A549 (cell line): ENCODE results near the gene SLC38A10. TPM values are rescaled to one million over a fixed set of nuclear protein-coding genes. Genes with fewer than 3 reads are reported as not detected.
"Not testable (repeated sequence)": the region's sequence is repeated elsewhere in the genome, so short reads cannot be mapped to it uniquely, and the experiment has no call there.

Experiments
- ATAC-seq, 2 experiments: fragments of 200-7000 bp in 1 of 2; fragments of >200 bp in 1 of 2; cut with Nextera tagmentation in 1 of 2; cut with Tn5 transposase in 1 of 2; 3 replicates each; pipeline versions ENCODE4 v1.8.0 to v1.9.1; 2018 to 2020; ENCODE audit warnings: mild to moderate bottlenecking in 1 of 2, moderate library complexity in 1 of 2
- CTCF ChIA-PET: fragments of 300-600 bp; sonication (Branson Sonifier 250); formaldehyde crosslinking; extraction: SDS; loops from one replicate; lab custom pipeline; 2021; ENCODE audit warnings: antibody characterized with exemption, inconsistent platforms; lab: Yijun Ruan, JAX
- POLR2A ChIA-PET: fragments of 350-600 bp; formaldehyde crosslinking; extraction: SDS; loops from one replicate; lab custom pipeline; 2021; ENCODE audit warnings: antibody characterized with exemption, inconsistent platforms; lab: Yijun Ruan, JAX
- DNase-seq, 2 experiments: peaks; one replicate each; pipeline versions ENCODE4 v3.0.0 to v3.0.0-alpha.2; 2011 to 2016; ENCODE audit warnings: low read depth in 1 of 2, low spot score in 1 of 2
- FAIRE-seq: peaks from 2 replicates; lab custom pipeline; 2011; peaks lifted over from hg19 to GRCh38; lab: Jason Lieb, UNC
- H3K27ac ChIP-seq, 2 experiments: fragments of >200 bp; sonication (Bioruptor Twin); formaldehyde crosslinking; 3 replicates each; pipeline ENCODE4 v1.5.1; 2016 to 2017
- H3K4me1 ChIP-seq: fragments of >200 bp; sonication (Bioruptor Twin); formaldehyde crosslinking; 3 replicates; pipeline ENCODE4 v1.6.1; 2016
- H3K4me2 ChIP-seq: fragments of >200 bp; sonication (Bioruptor Twin); formaldehyde crosslinking; 3 replicates; pipeline ENCODE4 v1.6.1; 2016
- H3K4me3 ChIP-seq: fragments of >200 bp; sonication (Bioruptor Twin); formaldehyde crosslinking; 3 replicates; pipeline ENCODE4 v1.5.1; 2016
- H3K9me3 ChIP-seq: fragments of >200 bp; sonication (Bioruptor Twin); formaldehyde crosslinking; 3 replicates; pipeline ENCODE4 v1.6.1; 2016
- CBX8 ChIP-seq: fragments of 200-600 bp; sonication (generic); IDR thresholded peaks from 2 replicates; pipeline ENCODE4 v1.6.1; 2016
- CHD2 ChIP-seq: fragments of 150-350 bp; IDR thresholded peaks from 2 replicates; pipeline ENCODE4 v1.6.1; 2014; ENCODE audit warnings: low read length; ENCODE audit not compliant: partially characterized antibody
- CHD4 ChIP-seq: fragments of 200-600 bp; sonication (generic); IDR thresholded peaks from 2 replicates; pipeline ENCODE4 v1.6.1; 2016; ENCODE audit warnings: antibody characterized with exemption, mild to moderate bottlenecking, borderline replicate concordance
- ESRRA ChIP-seq: fragments of 150-350 bp; IDR thresholded peaks from 2 replicates; pipeline ENCODE4 v1.6.1; 2014; ENCODE audit warnings: mild to moderate bottlenecking, low read length, borderline replicate concordance
- FOSL2 ChIP-seq, 2 experiments: fragments of 450-650 bp in 1 of 2; fragments of >200 bp in 1 of 2; sonication (Bioruptor Twin) in 1 of 2; formaldehyde crosslinking; IDR thresholded peaks; 2 replicates each; pipeline versions ENCODE4 v1.5.0 to v1.6.1; 2016 to 2020; ENCODE audit warnings: mild to moderate bottlenecking in 1 of 2, moderate library complexity in 1 of 2
- FOXS1 ChIP-seq: fragments of 250-450 bp; sonication (Bioruptor Pico); IDR thresholded peaks from 2 replicates; pipeline ENCODE4 v1.5.0; 2020; ENCODE audit warnings: mild to moderate bottlenecking, moderate library complexity
- HOXA7 ChIP-seq: fragments of 250-450 bp; sonication (Bioruptor Pico); IDR thresholded peaks from 2 replicates; pipeline ENCODE4 v1.5.0; 2020; ENCODE audit warnings: mild to moderate bottlenecking, moderate library complexity
- JUN ChIP-seq, 2 experiments: fragments of >200 bp; sonication (Bioruptor Twin); formaldehyde crosslinking; IDR thresholded peaks; 2 replicates in 1 of 2; 3 replicates in 1 of 2; pipeline ENCODE4 v1.6.1; 2016 to 2017
- KDM1A ChIP-seq: fragments of 200-600 bp; sonication (generic); IDR thresholded peaks from 2 replicates; pipeline ENCODE4 v1.6.1; 2016; ENCODE audit warnings: low read depth, mild to moderate bottlenecking
- MYC ChIP-seq: IDR thresholded peaks from 2 replicates; pipeline ENCODE4 v1.6.1; 2012; ENCODE audit warnings: mild to moderate bottlenecking, inconsistent platforms, low read length, improper control_type of control experiment, borderline replicate concordance
- NFE2L2 ChIP-seq: fragments of 150-350 bp; conservative IDR thresholded peaks from 2 replicates; pipeline ENCODE4 v1.6.1; 2014; ENCODE audit warnings: low read length
- NPAS2 ChIP-seq: fragments of 250-450 bp; sonication (Bioruptor Pico); IDR thresholded peaks from 2 replicates; pipeline ENCODE4 v1.8.0; 2022; ENCODE audit warnings: mild to moderate bottlenecking, moderate library complexity, borderline replicate concordance
- NR3C1 ChIP-seq: fragments of >200 bp; sonication (Bioruptor Twin); formaldehyde crosslinking; IDR thresholded peaks from 3 replicates; pipeline ENCODE4 v1.6.1; 2017
- RNF2 ChIP-seq: fragments of 200-600 bp; sonication (generic); IDR thresholded peaks from 2 replicates; pipeline ENCODE4 v1.6.1; 2016; ENCODE audit warnings: low read depth, mild to moderate bottlenecking, antibody characterized with exemption, moderate library complexity, borderline replicate concordance
- SMC3 ChIP-seq: fragments of >200 bp; sonication (Bioruptor Twin); formaldehyde crosslinking; IDR thresholded peaks from 3 replicates; pipeline ENCODE4 v1.6.1; 2018; ENCODE audit warnings: inconsistent platforms
- SREBF2 ChIP-seq: fragments of 450-650 bp; IDR thresholded peaks from 2 replicates; pipeline ENCODE4 v1.6.1; 2014; ENCODE audit warnings: mild to moderate bottlenecking, moderate library complexity
- TP53 ChIP-seq: fragments of 250-450 bp; sonication (Bioruptor Pico); IDR thresholded peaks from 2 replicates; pipeline ENCODE4 v1.5.0; 2021; ENCODE audit warnings: mild to moderate bottlenecking, moderate library complexity
- ZC3H11A ChIP-seq: fragments of 450-650 bp; IDR thresholded peaks from 2 replicates; pipeline ENCODE4 v1.6.1; 2014; ENCODE audit warnings: antibody characterized with exemption, mild to moderate bottlenecking
- ZNF302 ChIP-seq: fragments of 250-450 bp; sonication (Bioruptor Pico); IDR thresholded peaks from 2 replicates; pipeline ENCODE4 v1.9.0; 2021; ENCODE audit warnings: inconsistent platforms, mild to moderate bottlenecking, moderate library complexity
- WGBS: methylation state at CpG from one replicate; pipeline ENCODE4 v1.1.6; 2017; ENCODE audit errors: missing lambda C conversion rate; 5-methylcytosine and 5-hydroxymethylcytosine counted together
- polyA plus RNA-seq, 4 experiments: library from polyadenylated mRNA; depleted of rRNA in 3 of 4; stranded (reverse); fragments of >200 nt; fragmentation: RNase III in 1 of 4; extraction: RNeasy Plus Mini Kit Qiagen cat#74134 plus additional on column Dnase treatment in 1 of 4; gene quantifications; 2 replicates in 3 of 4; 3 replicates in 1 of 4; pipeline ENCODE4 v1.2.3, GENCODE V29; 2011 to 2017
- TF ChIP-seq, protein P1 (sequence below): IDR thresholded peaks from 2 replicates; pipeline ENCODE4 v1.6.1; 2012
- TF ChIP-seq, protein P2 (sequence below): fragments of >200 bp; sonication (Bioruptor Twin); formaldehyde crosslinking; IDR thresholded peaks from 3 replicates; pipeline ENCODE4 v1.6.1; 2016
- TF ChIP-seq, protein P3 (sequence below): IDR thresholded peaks from 2 replicates; pipeline ENCODE4 v1.6.1; 2012
- TF ChIP-seq, protein P4 (sequence below): fragments of 450-650 bp; IDR thresholded peaks from 2 replicates; pipeline ENCODE4 v1.6.1; 2014; ENCODE audit warnings: antibody characterized with exemption
- TF ChIP-seq, protein P5 (sequence below): fragments of >200 bp; sonication (Bioruptor Twin); formaldehyde crosslinking; IDR thresholded peaks from 3 replicates; pipeline ENCODE4 v1.5.1; 2016
- TF ChIP-seq, protein P6 (sequence below): fragments of 150-350 bp; IDR thresholded peaks from 2 replicates; pipeline ENCODE4 v1.6.1; 2014; ENCODE audit warnings: low read depth, mild to moderate bottlenecking, low read length

The SLC38A10 gene
- polyA plus RNA-seq, 2 of the 4 experiments (the other 2 are of a cell fraction): 35.8 to 67.4 TPM

DNA sequence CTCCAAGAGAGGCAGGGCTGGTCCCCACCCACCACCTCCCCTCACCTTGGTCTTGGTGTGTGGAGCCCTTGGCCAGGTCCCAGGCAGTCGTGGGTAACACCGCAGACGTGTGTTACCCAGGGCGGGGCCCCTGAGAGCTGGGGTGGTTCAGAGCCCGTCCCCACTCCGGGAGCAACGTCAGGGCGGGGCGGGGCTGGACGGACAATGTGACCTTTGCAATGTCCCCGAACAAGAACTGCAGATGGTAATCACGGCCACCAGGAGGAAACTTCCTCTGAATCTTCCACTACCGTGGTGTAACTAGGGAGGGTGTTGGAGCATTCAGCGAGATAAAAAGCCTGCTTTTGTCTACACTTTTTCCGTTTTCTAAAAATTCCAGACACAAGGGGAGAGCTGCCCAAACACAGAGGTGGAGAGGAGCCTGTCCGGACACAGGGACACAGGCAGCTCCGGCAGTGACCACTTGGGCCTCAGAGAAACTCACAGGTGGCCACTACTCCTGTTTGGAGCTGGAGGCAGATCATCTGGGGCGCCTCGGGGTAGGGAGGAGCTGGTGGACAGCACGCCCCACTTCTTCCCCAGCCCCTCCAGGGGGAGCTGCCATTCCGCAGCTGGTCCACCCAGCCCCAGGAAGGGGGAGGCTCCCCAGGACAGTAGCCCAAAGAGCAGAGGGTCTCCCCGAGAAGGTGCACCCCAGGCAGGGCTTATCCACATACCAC is 14.2 kb upstream of the SLC38A10 start (continued):
- peak; percentile 68 for TF ChIP-seq SMC3
- TF ChIP-seq, protein P1, sequence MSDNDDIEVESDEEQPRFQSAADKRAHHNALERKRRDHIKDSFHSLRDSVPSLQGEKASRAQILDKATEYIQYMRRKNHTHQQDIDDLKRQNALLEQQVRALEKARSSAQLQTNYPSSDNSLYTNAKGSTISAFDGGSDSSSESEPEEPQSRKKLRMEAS: peak; percentile 42; the same call in 1 of the 2 replicates
- TF ChIP-seq, protein P2, sequence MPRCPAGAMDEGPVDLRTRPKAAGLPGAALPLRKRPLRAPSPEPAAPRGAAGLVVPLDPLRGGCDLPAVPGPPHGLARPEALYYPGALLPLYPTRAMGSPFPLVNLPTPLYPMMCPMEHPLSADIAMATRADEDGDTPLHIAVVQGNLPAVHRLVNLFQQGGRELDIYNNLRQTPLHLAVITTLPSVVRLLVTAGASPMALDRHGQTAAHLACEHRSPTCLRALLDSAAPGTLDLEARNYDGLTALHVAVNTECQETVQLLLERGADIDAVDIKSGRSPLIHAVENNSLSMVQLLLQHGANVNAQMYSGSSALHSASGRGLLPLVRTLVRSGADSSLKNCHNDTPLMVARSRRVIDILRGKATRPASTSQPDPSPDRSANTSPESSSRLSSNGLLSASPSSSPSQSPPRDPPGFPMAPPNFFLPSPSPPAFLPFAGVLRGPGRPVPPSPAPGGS: no peak
- no peak for TF ChIP-seq SREBF2
- TF ChIP-seq TP53 (CRISPR knock-in tag): no peak
- TF ChIP-seq FOXS1 (CRISPR knock-in tag): no peak
- TF ChIP-seq, protein P3, sequence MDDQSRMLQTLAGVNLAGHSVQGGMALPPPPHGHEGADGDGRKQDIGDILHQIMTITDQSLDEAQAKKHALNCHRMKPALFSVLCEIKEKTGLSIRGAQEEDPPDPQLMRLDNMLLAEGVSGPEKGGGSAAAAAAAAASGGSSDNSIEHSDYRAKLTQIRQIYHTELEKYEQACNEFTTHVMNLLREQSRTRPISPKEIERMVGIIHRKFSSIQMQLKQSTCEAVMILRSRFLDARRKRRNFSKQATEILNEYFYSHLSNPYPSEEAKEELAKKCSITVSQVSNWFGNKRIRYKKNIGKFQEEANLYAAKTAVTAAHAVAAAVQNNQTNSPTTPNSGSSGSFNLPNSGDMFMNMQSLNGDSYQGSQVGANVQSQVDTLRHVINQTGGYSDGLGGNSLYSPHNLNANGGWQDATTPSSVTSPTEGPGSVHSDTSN: no peak
- TF ChIP-seq ESRRA: peak; percentile 94
- no peak for TF ChIP-seq CHD2
- TF ChIP-seq NPAS2 (CRISPR knock-in tag): no peak
- no peak for TF ChIP-seq ZNF302 (CRISPR knock-in tag)
- TF ChIP-seq KDM1A: no peak
- TF ChIP-seq, protein P4, sequence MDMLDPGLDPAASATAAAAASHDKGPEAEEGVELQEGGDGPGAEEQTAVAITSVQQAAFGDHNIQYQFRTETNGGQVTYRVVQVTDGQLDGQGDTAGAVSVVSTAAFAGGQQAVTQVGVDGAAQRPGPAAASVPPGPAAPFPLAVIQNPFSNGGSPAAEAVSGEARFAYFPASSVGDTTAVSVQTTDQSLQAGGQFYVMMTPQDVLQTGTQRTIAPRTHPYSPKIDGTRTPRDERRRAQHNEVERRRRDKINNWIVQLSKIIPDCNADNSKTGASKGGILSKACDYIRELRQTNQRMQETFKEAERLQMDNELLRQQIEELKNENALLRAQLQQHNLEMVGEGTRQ: no peak
- no peak for TF ChIP-seq RNF2
- no peak for TF ChIP-seq FOSL2 (IDR thresholded peaks at IDR 0.05)
- no peak for TF ChIP-seq FOSL2 (CRISPR knock-in tag; IDR thresholded peaks at IDR 0.05)
- TF ChIP-seq MYC: peak; percentile 27; the same call in 1 of the 2 replicates
- TF ChIP-seq, protein P5, sequence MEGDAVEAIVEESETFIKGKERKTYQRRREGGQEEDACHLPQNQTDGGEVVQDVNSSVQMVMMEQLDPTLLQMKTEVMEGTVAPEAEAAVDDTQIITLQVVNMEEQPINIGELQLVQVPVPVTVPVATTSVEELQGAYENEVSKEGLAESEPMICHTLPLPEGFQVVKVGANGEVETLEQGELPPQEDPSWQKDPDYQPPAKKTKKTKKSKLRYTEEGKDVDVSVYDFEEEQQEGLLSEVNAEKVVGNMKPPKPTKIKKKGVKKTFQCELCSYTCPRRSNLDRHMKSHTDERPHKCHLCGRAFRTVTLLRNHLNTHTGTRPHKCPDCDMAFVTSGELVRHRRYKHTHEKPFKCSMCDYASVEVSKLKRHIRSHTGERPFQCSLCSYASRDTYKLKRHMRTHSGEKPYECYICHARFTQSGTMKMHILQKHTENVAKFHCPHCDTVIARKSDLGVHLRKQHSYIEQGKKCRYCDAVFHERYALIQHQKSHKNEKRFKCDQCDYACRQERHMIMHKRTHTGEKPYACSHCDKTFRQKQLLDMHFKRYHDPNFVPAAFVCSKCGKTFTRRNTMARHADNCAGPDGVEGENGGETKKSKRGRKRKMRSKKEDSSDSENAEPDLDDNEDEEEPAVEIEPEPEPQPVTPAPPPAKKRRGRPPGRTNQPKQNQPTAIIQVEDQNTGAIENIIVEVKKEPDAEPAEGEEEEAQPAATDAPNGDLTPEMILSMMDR: peak; percentile 50
- no peak for TF ChIP-seq CBX8
- no peak for TF ChIP-seq CHD4
- TF ChIP-seq HOXA7 (CRISPR knock-in tag): no peak
- TF ChIP-seq JUN (IDR thresholded peaks at IDR 0.05): peak in 1 of 2 experiments; percentile 16; a peak in 1 of 5 replicates
- TF ChIP-seq, protein P6, sequence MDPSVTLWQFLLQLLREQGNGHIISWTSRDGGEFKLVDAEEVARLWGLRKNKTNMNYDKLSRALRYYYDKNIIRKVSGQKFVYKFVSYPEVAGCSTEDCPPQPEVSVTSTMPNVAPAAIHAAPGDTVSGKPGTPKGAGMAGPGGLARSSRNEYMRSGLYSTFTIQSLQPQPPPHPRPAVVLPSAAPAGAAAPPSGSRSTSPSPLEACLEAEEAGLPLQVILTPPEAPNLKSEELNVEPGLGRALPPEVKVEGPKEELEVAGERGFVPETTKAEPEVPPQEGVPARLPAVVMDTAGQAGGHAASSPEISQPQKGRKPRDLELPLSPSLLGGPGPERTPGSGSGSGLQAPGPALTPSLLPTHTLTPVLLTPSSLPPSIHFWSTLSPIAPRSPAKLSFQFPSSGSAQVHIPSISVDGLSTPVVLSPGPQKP: no peak
- TF ChIP-seq NFE2L2: no peak; the same call in 1 of the 2 replicates
- TF ChIP-seq NR3C1: no peak
- TF ChIP-seq ZC3H11A: no peak
- TF ChIP-seq, all 56 proteins: peak for 9

DNA sequence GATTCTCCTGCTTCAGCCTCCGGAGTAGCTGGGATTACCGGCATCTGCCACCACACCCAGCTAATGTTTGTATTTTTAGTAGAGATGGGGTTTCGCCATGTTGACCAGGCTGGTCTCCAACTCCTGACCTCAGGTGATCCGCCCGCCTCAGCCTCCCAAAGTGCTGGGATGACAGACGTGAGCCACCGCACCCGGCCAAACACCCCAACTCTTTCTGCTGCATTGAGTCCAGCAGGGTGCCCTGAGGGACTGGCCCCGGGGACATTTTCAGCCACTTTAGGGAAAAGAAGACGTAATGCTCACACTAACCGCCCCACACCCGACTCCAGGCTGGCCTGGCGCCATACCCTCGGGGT is 13.7 kb upstream of the SLC38A10 start:
- Histone ChIP-seq H3K27ac (peak overlapping the region; percentile 82 to 91), H3K4me3 (peak overlapping the region; percentile 48), H3K4me2 (peak overlapping the region; percentile 87), H3K4me1 (peaks cover 35% of the 10 kb centered on the region)
- ATAC-seq, FAIRE-seq, DNase-seq, H3K9me3 ChIP-seq: not testable (repeated sequence)
- ChIA-PET CTCF (interaction anchor here (0.6 to 11.0 kb wide), 26 partner anchors 10 to 210 kb away, joined by 3 to 158 read pairs (median 8); partner anchors contain the start of genes BAHCC1 and SLC38A10), POLR2A (interaction anchor here (0.6 to 3.1 kb wide), 4 partner anchors 21 to 327 kb away, joined by 3 to 15 read pairs (median 6); partner anchors contain the start of gene BAHCC1)
- 31% methylated on average over 13 of the region's 14 CpGs for WGBS
